ENCODE results near the gene PTEN. TPM values are rescaled to one million over a fixed set of nuclear protein-coding genes. Genes with fewer than 3 reads are reported as not detected.
A peak's percentile ranks its signal among the peaks of the same experiment; 100 is the strongest.

The PTEN gene
- 68.2 TPM for polyA plus RNA-seq
- long read RNA-seq, donor 1, full-length matches to known transcripts, result 13 of 13 reads
- long read RNA-seq, donor 1, partial matches to known transcripts, result 0 of 13 reads
- long read RNA-seq, donor 1, other reads (novel, unspliced or antisense), result 0 of 13 reads
- long read RNA-seq, donor 2, full-length matches to known transcripts, result 19 of 43 reads
- long read RNA-seq, donor 2, partial matches to known transcripts, result 24 of 43 reads
- long read RNA-seq, donor 2, other reads (novel, unspliced or antisense), result 0 of 43 reads
- long read RNA-seq, donor 3, result 0 reads
- long read RNA-seq, donor 4, full-length matches to known transcripts, result 2 of 2 reads
- long read RNA-seq, donor 4, partial matches to known transcripts, result 0 of 2 reads
- long read RNA-seq, donor 4, other reads (novel, unspliced or antisense), result 0 of 2 reads
- long read RNA-seq, donor 5, full-length matches to known transcripts, result 8 of 18 reads
- long read RNA-seq, donor 5, partial matches to known transcripts, result 10 of 18 reads
- long read RNA-seq, donor 5, other reads (novel, unspliced or antisense), result 0 of 18 reads
- long read RNA-seq, donor 6, full-length matches to known transcripts, result 17 of 35 reads
- long read RNA-seq, donor 6, partial matches to known transcripts, result 18 of 35 reads
- long read RNA-seq, donor 6, other reads (novel, unspliced or antisense), result 0 of 35 reads
- long read RNA-seq, donor 7, full-length matches to known transcripts, result 8 of 8 reads
- long read RNA-seq, donor 7, partial matches to known transcripts, result 0 of 8 reads
- long read RNA-seq, donor 7, other reads (novel, unspliced or antisense), result 0 of 8 reads
- long read RNA-seq, donor 8, full-length matches to known transcripts, result 19 of 33 reads
- long read RNA-seq, donor 8, partial matches to known transcripts, result 14 of 33 reads
- long read RNA-seq, donor 8, other reads (novel, unspliced or antisense), result 0 of 33 reads
- long read RNA-seq, donor 9, full-length matches to known transcripts, result 12 of 24 reads
- long read RNA-seq, donor 9, partial matches to known transcripts, result 12 of 24 reads
- long read RNA-seq, donor 9, other reads (novel, unspliced or antisense), result 0 of 24 reads
- long read RNA-seq, donor 10, full-length matches to known transcripts, result 24 of 31 reads
- long read RNA-seq, donor 10, partial matches to known transcripts, result 7 of 31 reads
- long read RNA-seq, donor 10, other reads (novel, unspliced or antisense), result 0 of 31 reads
- long read RNA-seq, donor 11, full-length matches to known transcripts, result 22 of 22 reads
- long read RNA-seq, donor 11, partial matches to known transcripts, result 0 of 22 reads
- long read RNA-seq, donor 11, other reads (novel, unspliced or antisense), result 0 of 22 reads

DNA sequence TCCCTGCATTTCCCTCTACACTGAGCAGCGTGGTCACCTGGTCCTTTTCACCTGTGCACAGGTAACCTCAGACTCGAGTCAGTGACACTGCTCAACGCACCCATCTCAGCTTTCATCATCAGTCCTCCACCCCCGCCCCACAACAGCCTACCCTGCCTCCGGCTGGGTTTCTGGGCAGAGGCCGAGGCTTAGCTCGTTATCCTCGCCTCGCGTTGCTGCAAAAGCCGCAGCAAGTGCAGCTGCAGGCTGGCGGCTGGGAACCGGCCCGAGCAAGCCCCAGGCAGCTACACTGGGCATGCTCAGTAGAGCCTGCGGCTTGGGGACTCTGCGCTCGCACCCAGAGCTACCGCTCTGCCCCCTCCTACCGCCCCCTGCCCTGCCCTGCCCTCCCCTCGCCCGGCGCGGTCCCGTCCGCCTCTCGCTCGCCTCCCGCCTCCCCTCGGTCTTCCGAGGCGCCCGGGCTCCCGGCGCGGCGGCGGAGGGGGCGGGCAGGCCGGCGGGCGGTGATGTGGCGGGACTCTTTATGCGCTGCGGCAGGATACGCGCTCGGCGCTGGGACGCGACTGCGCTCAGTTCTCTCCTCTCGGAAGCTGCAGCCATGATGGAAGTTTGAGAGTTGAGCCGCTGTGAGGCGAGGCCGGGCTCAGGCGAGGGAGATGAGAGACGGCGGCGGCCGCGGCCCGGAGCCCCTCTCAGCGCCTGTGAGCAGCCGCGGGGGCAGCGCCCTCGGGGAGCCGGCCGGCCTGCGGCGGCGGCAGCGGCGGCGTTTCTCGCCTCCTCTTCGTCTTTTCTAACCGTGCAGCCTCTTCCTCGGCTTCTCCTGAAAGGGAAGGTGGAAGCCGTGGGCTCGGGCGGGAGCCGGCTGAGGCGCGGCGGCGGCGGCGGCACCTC, at the start of gene PTEN, which contains the start of gene KLLN:
Gene PTEN, plus strand, starts transcription at position 573 of the 891 bp plus-strand sequence. CDS start 845 bp downstream, outside the sequence.
Gene KLLN, minus strand, starts transcription at position 481 of the 891 bp plus-strand sequence. CDS start 1,046 bp downstream, outside the sequence.
- Histone ChIP-seq H3K36me3 (ENCODE audit: control insufficient read depth, insufficient read depth, low read length) (no peaks in the 10 kb centered on the region), H3K4me1 (ENCODE audit: control insufficient read depth, insufficient read depth, low read length) (peaks cover 8% of the 10 kb centered on the region), H3K9me3 (ENCODE audit: control insufficient read depth, low read depth, low read length) (no peaks in the 10 kb centered on the region), H3K27me3 (ENCODE audit: control insufficient read depth, insufficient read depth, low read length) (no peaks in the 10 kb centered on the region), H3K4me3 (ENCODE audit: low read length) (peak within 1 kb of the TSS; percentile 75), H3K27ac (ENCODE audit: low read length) (peak within 1 kb of the TSS; percentile 96)
- WGBS (ENCODE audit: insufficient coverage, low lambda C conversion rate), result no CpG with 5 or more reads among the region's 89 CpGs
- DNase-seq, result peak; percentile 86 to 96

DNA sequence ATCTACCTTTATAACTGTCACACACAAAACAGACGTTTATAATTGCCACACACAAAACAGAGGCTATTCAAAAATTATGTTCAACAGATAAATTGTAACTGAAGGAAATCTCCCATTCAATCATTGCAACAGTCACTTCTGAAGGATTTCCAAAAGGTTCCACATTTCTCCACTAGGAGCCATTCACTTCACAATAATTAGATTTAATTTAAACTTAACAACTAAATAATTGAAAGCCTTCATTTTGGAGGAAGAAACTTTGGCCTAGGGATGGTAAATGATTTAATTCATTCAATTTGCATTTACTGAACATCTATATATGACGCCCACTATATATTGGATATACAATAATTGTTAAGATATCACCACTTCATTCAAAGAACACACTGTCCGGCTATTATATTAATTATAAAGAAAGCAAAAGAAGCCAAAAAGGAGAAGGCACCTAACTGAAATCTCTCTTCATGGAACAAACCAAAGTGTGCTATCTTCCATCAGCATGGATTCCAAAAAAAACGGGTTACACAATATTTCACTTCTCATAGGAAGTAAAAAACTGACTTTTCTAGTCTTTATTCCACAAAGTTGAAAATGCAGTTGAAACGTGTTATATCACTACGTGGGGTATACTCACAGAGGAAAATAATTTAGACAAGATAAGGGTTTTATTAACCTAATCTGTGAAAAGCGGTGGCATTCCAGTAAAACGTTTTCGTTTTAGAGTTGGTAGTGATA, 47.1 kb upstream of the PTEN start:
- H3K36me3 ChIP-seq (ENCODE audit: control insufficient read depth, insufficient read depth, low read length), result peaks cover 6% of the 10 kb centered on the region
- H3K27ac ChIP-seq (ENCODE audit: low read length), result peak overlapping the region; percentile 99
- peak overlapping the region; percentile 96 for H3K4me3 ChIP-seq (ENCODE audit: low read length)
- WGBS (ENCODE audit: insufficient coverage, low lambda C conversion rate), result 50% methylated on average over 2 of the region's 9 CpGs
- DNase-seq, result no peak
- no peaks in the 10 kb centered on the region for H3K9me3 ChIP-seq (ENCODE audit: control insufficient read depth, low read depth, low read length)
- peaks cover 12% of the 10 kb centered on the region for H3K4me1 ChIP-seq (ENCODE audit: control insufficient read depth, insufficient read depth, low read length)
- H3K27me3 ChIP-seq (ENCODE audit: control insufficient read depth, insufficient read depth, low read length), result no peaks in the 10 kb centered on the region

DNA sequence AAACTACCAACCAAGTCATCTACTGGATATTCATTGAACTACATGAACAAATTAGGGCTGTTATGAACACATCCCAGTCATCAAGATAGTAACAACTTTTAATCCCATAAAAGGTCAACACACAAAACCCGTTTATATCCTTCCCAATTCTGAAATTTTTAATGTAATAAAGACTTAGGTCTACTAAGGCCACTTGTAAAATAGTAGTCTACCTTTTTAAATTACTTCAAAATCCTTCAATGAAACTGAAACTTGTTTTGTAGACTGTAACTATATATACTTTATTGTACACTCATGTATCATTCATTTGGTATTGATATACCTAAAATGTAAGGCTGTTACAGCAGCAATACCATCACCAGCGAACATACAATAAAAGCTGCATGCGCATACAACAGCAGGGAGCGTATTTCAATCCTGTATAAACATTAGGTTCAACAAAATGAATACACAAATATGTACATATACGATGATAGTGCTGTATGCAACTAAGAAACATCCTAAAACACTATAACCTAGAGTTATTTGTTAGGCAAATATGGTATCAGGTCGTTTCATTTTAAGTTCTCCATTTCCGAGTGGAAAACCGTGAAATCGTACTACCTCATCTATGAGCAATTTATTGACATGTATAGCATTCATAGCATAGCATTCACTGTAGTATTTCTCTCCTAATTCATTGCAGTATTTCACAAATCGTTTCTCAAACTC, 46.4 kb upstream of the PTEN start:
- H3K27ac ChIP-seq (ENCODE audit: low read length), result peak overlapping the region; percentile 99
- H3K4me1 ChIP-seq (ENCODE audit: control insufficient read depth, insufficient read depth, low read length), result peaks cover 12% of the 10 kb centered on the region
- no peaks in the 10 kb centered on the region for H3K9me3 ChIP-seq (ENCODE audit: control insufficient read depth, low read depth, low read length)
- H3K4me3 ChIP-seq (ENCODE audit: low read length), result peak overlapping the region; percentile 96
- DNase-seq, result peak in 1 of 2 donors; percentile 50
- H3K27me3 ChIP-seq (ENCODE audit: control insufficient read depth, insufficient read depth, low read length), result no peaks in the 10 kb centered on the region
- 0% methylated on average over 1 of the region's 10 CpGs for WGBS (ENCODE audit: insufficient coverage, low lambda C conversion rate)
- peaks cover 5% of the 10 kb centered on the region for H3K36me3 ChIP-seq (ENCODE audit: control insufficient read depth, insufficient read depth, low read length)

DNA sequence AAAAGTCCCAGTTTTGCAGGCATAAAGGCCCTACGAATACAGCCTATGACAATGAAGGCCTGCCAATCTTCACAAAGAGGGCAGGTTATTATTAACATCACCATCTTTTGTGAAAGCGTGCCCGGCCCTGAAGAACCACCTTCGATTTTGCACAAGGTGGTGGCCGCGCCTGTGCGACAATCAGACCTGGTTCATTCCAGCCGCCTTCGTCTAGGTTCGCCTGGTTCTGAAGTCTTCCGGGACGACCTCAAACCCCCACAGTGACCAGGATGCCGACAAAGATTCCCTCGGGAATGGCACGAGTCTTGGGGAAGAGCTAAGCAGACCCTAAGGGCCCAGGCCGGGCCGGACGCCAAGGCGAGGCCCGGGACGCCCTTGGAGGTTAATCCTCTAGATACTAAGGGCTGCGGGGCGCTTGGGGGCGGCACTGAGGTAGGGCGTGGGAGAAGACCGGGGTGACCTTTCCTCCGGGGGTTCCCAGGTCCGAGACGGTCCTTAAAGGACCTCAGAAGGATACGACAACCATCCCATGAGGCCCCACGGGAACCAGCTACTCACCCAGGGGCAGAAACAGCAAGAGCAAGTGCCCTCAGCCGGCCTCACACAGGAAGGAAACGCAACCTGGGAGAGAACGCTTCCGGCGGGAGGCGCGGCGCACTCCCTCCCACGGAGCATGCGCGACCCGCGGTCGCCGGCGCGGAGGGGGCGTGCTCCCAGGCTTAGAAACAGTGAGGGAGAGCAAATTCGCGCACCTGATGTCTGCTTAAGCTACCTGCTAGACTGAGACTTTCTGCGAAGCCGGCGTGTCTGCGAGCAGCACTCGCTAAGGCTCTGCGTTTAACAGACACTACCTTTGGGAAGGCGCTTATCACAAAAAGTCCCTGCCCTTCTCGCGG, 45.6 kb upstream of the PTEN start, which contains the start of gene ATAD1:
Gene ATAD1, minus strand, starts transcription at position 618 of the 896 bp plus-strand sequence. CDS start 3,627 bp downstream, outside the sequence.
- Histone ChIP-seq H3K4me1 (ENCODE audit: control insufficient read depth, insufficient read depth, low read length) (peaks cover 12% of the 10 kb centered on the region), H3K36me3 (ENCODE audit: control insufficient read depth, insufficient read depth, low read length) (no peaks in the 10 kb centered on the region), H3K9me3 (ENCODE audit: control insufficient read depth, low read depth, low read length) (no peaks in the 10 kb centered on the region), H3K27me3 (ENCODE audit: control insufficient read depth, insufficient read depth, low read length) (no peaks in the 10 kb centered on the region), H3K4me3 (ENCODE audit: low read length) (peak within 1 kb of the TSS; percentile 96), H3K27ac (ENCODE audit: low read length) (peak within 1 kb of the TSS; percentile 99)
- DNase-seq, result peak; percentile 90 to 95
- no CpG with 5 or more reads among the region's 60 CpGs for WGBS (ENCODE audit: insufficient coverage, low lambda C conversion rate)

DNA sequence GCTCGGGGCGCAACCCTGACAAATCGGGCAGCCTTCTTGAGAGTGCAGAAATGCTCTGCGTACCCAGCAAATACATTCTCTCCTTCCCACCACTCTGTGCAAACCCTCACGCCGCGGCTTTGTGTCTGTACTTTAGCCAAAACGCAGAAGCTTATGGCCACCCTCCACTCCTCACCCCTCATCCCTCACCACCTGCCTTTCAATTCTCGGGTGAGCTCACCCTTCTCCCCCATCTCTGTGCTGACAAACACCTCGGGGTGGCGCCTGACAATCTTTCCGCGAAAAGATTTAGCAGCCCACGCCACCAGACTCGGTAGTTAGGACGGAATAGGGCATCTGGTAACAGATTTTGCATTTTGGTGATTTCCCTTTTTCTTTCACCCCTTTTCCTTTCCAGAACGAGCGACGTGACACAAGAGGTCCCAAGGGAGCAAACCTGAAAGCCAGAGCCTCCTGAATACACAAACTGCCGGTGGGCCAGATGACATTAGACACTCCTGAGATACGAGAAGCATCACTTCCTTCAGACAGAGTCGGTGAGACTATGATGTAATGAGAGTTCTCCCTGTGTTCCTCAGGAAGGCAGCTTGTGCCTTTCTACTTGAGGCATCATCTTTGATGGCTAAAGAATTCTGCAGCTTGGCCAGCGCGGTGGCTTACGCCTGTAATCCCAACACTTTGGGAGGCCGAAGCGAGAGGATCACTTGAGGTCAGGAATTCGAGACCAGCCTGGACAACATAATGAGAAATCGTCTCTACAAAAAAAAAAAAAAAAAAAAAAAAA, 44.7 kb upstream of the PTEN start:
- WGBS (ENCODE audit: insufficient coverage, low lambda C conversion rate), result 20% methylated on average over 5 of the region's 29 CpGs
- peak in 1 of 2 donors; percentile 30 for DNase-seq
- Histone ChIP-seq H3K27ac (ENCODE audit: low read length) (peak overlapping the region; percentile 99), H3K36me3 (ENCODE audit: control insufficient read depth, insufficient read depth, low read length) (no peaks in the 10 kb centered on the region), H3K9me3 (ENCODE audit: control insufficient read depth, low read depth, low read length) (no peaks in the 10 kb centered on the region), H3K4me3 (ENCODE audit: low read length) (peak overlapping the region; percentile 96), H3K27me3 (ENCODE audit: control insufficient read depth, insufficient read depth, low read length) (no peaks in the 10 kb centered on the region), H3K4me1 (ENCODE audit: control insufficient read depth, insufficient read depth, low read length) (peaks cover 12% of the 10 kb centered on the region)

GRCh38 chr10:87819289-87819585, 44.2 kb upstream of the PTEN start:
- H3K36me3 ChIP-seq (ENCODE audit: control insufficient read depth, insufficient read depth, low read length), result no peaks in the 10 kb centered on the region
- no peaks in the 10 kb centered on the region for H3K27me3 ChIP-seq (ENCODE audit: control insufficient read depth, insufficient read depth, low read length)
- no peak for DNase-seq
- H3K4me3 ChIP-seq (ENCODE audit: low read length), result no peak overlapping the region
- H3K9me3 ChIP-seq (ENCODE audit: control insufficient read depth, low read depth, low read length), result no peaks in the 10 kb centered on the region
- peaks cover 12% of the 10 kb centered on the region for H3K4me1 ChIP-seq (ENCODE audit: control insufficient read depth, insufficient read depth, low read length)
- H3K27ac ChIP-seq (ENCODE audit: low read length), result no peak overlapping the region
- no CpG with 5 or more reads among the region's 6 CpGs for WGBS (ENCODE audit: insufficient coverage, low lambda C conversion rate)

DNA sequence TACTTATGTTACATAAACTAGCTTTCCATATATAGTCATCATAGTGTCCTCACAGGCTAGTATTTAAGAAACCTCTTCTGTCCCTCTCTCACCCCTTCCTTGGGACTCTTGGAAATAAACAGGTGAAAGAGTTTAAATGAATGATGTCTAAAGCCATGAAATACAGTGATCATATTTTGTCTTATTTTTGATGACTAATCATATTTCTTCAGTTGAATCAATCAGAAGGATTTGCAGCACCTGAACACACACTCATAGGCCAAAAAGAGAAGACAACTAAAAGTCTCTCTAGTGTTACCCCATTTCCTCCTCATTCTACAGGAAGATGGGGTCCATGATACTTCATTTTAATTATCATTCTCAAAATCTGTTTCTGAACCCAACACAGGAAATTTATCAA, 36.8 kb upstream of the PTEN start:
- DNase-seq, result no peak
- no peaks in the 10 kb centered on the region for H3K4me1 ChIP-seq (ENCODE audit: control insufficient read depth, insufficient read depth, low read length)
- H3K36me3 ChIP-seq (ENCODE audit: control insufficient read depth, insufficient read depth, low read length), result no peaks in the 10 kb centered on the region
- H3K27ac ChIP-seq (ENCODE audit: low read length), result no peak overlapping the region
- H3K9me3 ChIP-seq (ENCODE audit: control insufficient read depth, low read depth, low read length), result no peaks in the 10 kb centered on the region
- H3K27me3 ChIP-seq (ENCODE audit: control insufficient read depth, insufficient read depth, low read length), result no peaks in the 10 kb centered on the region
- H3K4me3 ChIP-seq (ENCODE audit: low read length), result no peak overlapping the region

Data from large intestine (tissue), 12 donors.